A673 (cell line): ENCODE data around the gene PHB1. TPM values are rescaled to one million over a fixed set of nuclear protein-coding genes. Genes with fewer than 3 reads are reported as not detected.

Experiments
- Bru-seq: library from RNA; stranded (reverse); fragments of 400-500 nt; gene quantifications from one replicate; lab custom pipeline; 2021; lab: Mats Ljungman, UMichigan
- BruChase-seq, 2 experiments: library from RNA; stranded (reverse); fragments of 400-500 nt; gene quantifications; one replicate each; lab custom pipeline; 2021; lab: Mats Ljungman, UMichigan
- BruUV-seq: library from RNA; stranded (reverse); fragments of 400-500 nt; replicated peaks from 2 replicates; lab custom pipeline; 2021; lab: Mats Ljungman, UMichigan
- CTCF ChIA-PET: fragments of 300-600 bp; sonication (Branson Sonifier 250); formaldehyde crosslinking; loops from one replicate; lab custom pipeline; 2022; ENCODE audit warnings: antibody characterized with exemption; lab: Charles Lee
- POLR2A ChIA-PET: fragments of 300-600 bp; sonication (Branson Sonifier 250); formaldehyde crosslinking; loops from one replicate; lab custom pipeline; 2022; ENCODE audit warnings: antibody characterized with exemption; ENCODE audit not compliant: low non-redundant PET; lab: Charles Lee
- DNase-seq: peaks from one replicate; pipeline ENCODE4 v3.0.0-alpha.2; 2015; ENCODE audit warnings: low spot score
- H3K27ac ChIP-seq: fragments of 200-600 bp; sonication (generic); 2 replicates; pipeline ENCODE4 v1.5.1; 2016; ENCODE audit warnings: mixed run types, low read depth, mild to moderate bottlenecking, mixed read lengths, antibody characterized with exemption, low read length; ENCODE audit not compliant: poor library complexity, severe bottlenecking
- H3K27me3 ChIP-seq: fragments of 200-600 bp; sonication (generic); replicated peaks from 2 replicates; pipeline ENCODE4 v1.6.1; 2017; ENCODE audit warnings: mixed run types, low read depth, mild to moderate bottlenecking, mixed read lengths, antibody characterized with exemption, low read length; ENCODE audit not compliant: insufficient read depth, poor library complexity
- H3K36me3 ChIP-seq: fragments of 200-600 bp; sonication (generic); 2 replicates; pipeline ENCODE4 v1.6.1; 2016; ENCODE audit warnings: mixed run types, mild to moderate bottlenecking, mixed read lengths, antibody characterized with exemption, low read length; ENCODE audit not compliant: insufficient read depth, poor library complexity, severe bottlenecking
- H3K4me1 ChIP-seq: fragments of 200-600 bp; sonication (generic); 2 replicates; pipeline ENCODE4 v1.6.1; 2017; ENCODE audit warnings: mixed run types, mild to moderate bottlenecking, mixed read lengths, antibody characterized with exemption, low read length; ENCODE audit not compliant: insufficient read depth, poor library complexity, severe bottlenecking
- H3K4me3 ChIP-seq: fragments of 200-600 bp; sonication (generic); 2 replicates; pipeline ENCODE4 v1.5.1; 2016; ENCODE audit warnings: low read depth, mixed run types, mild to moderate bottlenecking, mixed read lengths, low read length; ENCODE audit not compliant: poor library complexity, severe bottlenecking
- H3K9me3 ChIP-seq: fragments of 200-600 bp; sonication (generic); 2 replicates; pipeline ENCODE4 v1.6.1; 2016; ENCODE audit warnings: mixed run types, low read depth, mild to moderate bottlenecking, mixed read lengths, antibody characterized with exemption, low read length; ENCODE audit not compliant: poor library complexity, severe bottlenecking
- EZH2 ChIP-seq: fragments of 200-600 bp; sonication (generic); IDR thresholded peaks from 2 replicates; pipeline ENCODE4 v1.6.1; 2017; ENCODE audit warnings: borderline replicate concordance, low read depth, mild to moderate bottlenecking, mixed read lengths, antibody characterized with exemption, low read length; ENCODE audit not compliant: poor library complexity, severe bottlenecking
- intact Hi-C: fragments of 100-400 bp; cut with micrococcal nuclease; formaldehyde crosslinking; loops from one replicate; pipeline ENCODE4 v1.10.0; 2022; ENCODE audit not compliant: unreplicated experiment
- long read RNA-seq: library from polyadenylated mRNA; stranded (forward); transcript quantifications from one replicate; pipeline ENCODE4 v2.0.0, GENCODE V29; 2022
- total RNA-seq: library from RNA; stranded (reverse); gene quantifications from 2 replicates; pipeline ENCODE4 v1.2.3, GENCODE V29; 2021
- TF ChIP-seq, protein P1 (sequence below): fragments of 300-800, 200-600 bp; sonication (generic); conservative IDR thresholded peaks from 2 replicates; pipeline ENCODE4 v1.5.1; 2017; ENCODE audit warnings: low read depth, mild to moderate bottlenecking, antibody characterized with exemption, low read length, moderate library complexity, mixed read lengths

The PHB1 gene
- total RNA-seq (430 and 451 TPM in 2 replicates), Bru-seq, nascent RNA (percentile 84 among the genes with signal in this experiment), BruChase-seq, experiment 1, labeled RNA remaining after a 2-hour chase (percentile 81 among the genes with signal in this experiment), BruChase-seq, experiment 2, labeled RNA remaining after a 6-hour chase (percentile 92 among the genes with signal in this experiment)
- long read RNA-seq, transcript PHB-215 (7 exons, 1,908 nt), result minor isoform, 17 of 818 reads
- long read RNA-seq, transcript PHB-201 (7 exons, 1,832 nt), result major isoform, 714 of 818 reads
- long read RNA-seq, transcript PHB-214 (8 exons, 1,952 nt), result minor isoform, 18 of 818 reads
- long read RNA-seq, partial matches to known transcripts, result 46 of 818 reads
- long read RNA-seq, other reads (novel, unspliced or antisense), result 19 of 818 reads

DNA sequence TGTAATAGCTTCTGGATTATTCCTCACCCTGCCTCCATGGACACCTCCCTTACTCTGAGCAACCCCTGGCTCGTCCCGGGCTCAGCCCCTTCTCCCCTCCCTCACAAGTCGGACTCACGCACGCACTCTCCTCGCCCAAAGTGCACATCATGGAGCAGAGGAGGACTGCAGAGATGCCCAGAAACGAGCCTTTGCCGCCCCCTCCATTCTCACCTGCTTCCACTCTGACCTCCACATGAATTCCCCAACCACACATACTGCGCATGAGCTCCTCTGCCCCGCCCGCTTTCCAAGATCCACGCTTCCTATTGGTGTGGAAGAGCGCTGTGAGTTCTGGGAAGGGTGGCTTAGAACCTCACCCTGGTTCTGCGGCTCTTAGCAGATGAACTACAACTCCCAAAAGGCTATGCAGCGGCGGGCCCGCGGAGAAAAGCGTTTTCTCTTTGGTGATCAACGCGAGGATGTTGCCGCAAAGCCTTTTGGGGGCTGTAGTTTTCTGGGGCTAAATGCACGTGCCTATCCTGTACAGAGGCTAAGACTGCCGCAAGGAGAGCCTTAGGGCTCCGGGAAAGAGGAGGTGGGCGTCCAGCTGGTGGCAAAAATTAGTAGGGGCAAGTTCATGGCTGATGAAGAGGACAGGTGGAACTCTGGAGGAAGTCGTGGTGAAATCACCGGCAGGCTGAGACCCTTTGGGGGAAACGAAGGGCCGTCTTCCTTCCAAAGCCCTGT is at the start of gene PHB1:
PHB1 (minus strand) TSS at position 261 of the 729 bp plus-strand sequence. CDS start 1,618 bp downstream, outside the sequence.
- Histone ChIP-seq H3K9me3 (no peaks in the 10 kb centered on the region), H3K36me3 (peaks cover 35% of the 10 kb centered on the region), H3K4me1 (peaks cover 10% of the 10 kb centered on the region), H3K4me3 (peak within 1 kb of the TSS; percentile 85), H3K27ac (peak within 1 kb of the TSS; percentile 62), H3K27me3 (no peaks in the 10 kb centered on the region)
- DNase-seq, result peak; percentile 99
- TF ChIP-seq EZH2, result no peak
- TF ChIP-seq, protein P1, sequence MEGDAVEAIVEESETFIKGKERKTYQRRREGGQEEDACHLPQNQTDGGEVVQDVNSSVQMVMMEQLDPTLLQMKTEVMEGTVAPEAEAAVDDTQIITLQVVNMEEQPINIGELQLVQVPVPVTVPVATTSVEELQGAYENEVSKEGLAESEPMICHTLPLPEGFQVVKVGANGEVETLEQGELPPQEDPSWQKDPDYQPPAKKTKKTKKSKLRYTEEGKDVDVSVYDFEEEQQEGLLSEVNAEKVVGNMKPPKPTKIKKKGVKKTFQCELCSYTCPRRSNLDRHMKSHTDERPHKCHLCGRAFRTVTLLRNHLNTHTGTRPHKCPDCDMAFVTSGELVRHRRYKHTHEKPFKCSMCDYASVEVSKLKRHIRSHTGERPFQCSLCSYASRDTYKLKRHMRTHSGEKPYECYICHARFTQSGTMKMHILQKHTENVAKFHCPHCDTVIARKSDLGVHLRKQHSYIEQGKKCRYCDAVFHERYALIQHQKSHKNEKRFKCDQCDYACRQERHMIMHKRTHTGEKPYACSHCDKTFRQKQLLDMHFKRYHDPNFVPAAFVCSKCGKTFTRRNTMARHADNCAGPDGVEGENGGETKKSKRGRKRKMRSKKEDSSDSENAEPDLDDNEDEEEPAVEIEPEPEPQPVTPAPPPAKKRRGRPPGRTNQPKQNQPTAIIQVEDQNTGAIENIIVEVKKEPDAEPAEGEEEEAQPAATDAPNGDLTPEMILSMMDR, result no peak
- no TSS peak for BruUV-seq
- ChIA-PET CTCF (interaction anchor here (1.0 to 1.6 kb wide), 3 partner anchors 81 to 143 kb away, joined by 3 to 6 read pairs (median 6); no protein-coding TSS in a partner anchor), POLR2A (no interaction called here)
- intact Hi-C loops, result loop anchor here (5.0 kb wide), 1 partner anchor 83 kb away; the partner anchor contains the start of gene NGFR

DNA sequence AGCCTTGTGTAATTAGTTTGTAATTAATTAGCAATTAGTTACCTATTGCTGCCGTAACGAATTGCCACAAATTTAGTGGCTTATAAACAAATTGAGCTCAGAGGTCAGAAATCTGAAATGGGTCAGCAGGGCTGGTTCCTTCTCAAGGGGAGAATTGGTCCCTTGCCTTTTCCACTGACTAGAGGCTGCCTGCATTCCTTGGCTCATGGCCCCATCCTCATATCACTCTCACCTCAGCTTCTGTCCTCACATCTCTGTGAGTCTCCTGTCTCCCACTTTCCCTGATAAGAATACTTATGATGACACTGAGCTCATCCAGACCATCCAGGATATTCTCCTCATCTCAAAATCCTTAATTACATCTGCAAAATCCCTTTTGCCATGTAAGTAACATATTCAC is 49.4 kb upstream of the PHB1 start:
- Histone ChIP-seq H3K9me3 (no peaks in the 10 kb centered on the region), H3K4me3 (no peak overlapping the region), H3K27ac (no peak overlapping the region), H3K36me3 (no peaks in the 10 kb centered on the region), H3K27me3 (peaks cover 6% of the 10 kb centered on the region), H3K4me1 (no peaks in the 10 kb centered on the region)
- ChIA-PET CTCF (no interaction called here), POLR2A (no interaction called here)
- no peak for TF ChIP-seq EZH2
- TF ChIP-seq, protein P1, result no peak
- BruUV-seq, result no TSS peak
- DNase-seq, result no peak
- intact Hi-C loops, result no loop called here

DNA sequence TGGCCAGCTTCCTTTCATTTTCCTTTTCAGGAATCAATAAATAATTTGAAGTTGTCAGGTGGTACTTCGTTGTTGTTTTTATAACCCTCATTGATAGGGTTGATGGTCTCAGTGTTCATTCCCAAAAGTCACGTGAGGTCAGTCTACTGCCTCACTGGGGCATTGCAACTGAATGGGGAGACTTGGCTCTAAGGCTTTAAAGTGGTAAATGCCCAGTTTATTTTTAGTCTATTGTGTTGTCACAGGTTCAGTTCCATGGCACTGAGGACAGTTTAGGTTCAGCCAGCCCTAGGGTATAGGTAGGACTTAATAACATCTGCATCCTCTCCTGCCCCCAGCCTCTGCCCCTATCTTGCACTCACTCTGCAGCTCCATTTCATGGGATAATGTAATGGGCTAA is 46.9 kb upstream of the PHB1 start:
- Histone ChIP-seq H3K27ac (no peak overlapping the region), H3K9me3 (no peaks in the 10 kb centered on the region), H3K4me3 (no peak overlapping the region), H3K36me3 (no peaks in the 10 kb centered on the region), H3K4me1 (no peaks in the 10 kb centered on the region), H3K27me3 (peaks cover 3% of the 10 kb centered on the region)
- ChIA-PET POLR2A (no interaction called here), CTCF (no interaction called here)
- intact Hi-C loops, result no loop called here
- no peak for DNase-seq
- TF ChIP-seq, protein P1, result no peak
- no peak for TF ChIP-seq EZH2
- no TSS peak for BruUV-seq
